Measurements from ENCODE around the gene PIK3AP1.
"Not testable (repeated sequence)": the region's sequence is repeated elsewhere in the genome, so short reads cannot be mapped to it uniquely, and the experiment has no call there.

Gene PIK3AP1

DNA sequence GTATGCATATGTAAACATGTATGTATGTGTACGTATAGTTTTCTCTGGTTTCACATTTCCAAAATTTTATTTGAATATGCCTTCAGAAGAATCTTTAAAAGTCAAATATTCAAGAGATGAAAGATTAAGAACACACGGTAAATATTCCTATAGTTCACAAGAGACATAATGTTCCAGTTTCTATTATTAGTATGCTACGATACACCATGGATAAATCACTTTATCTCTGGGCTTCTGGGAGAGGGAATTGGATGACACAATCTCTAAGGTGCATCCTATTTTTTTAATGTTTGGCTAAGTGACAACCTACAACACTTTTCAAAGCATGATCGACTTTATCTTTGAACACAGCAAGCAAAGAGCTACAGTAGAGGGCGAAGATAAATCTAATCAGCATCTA is 147.3 kb downstream of the PIK3AP1 start:
- no peak for DNase-seq

DNA sequence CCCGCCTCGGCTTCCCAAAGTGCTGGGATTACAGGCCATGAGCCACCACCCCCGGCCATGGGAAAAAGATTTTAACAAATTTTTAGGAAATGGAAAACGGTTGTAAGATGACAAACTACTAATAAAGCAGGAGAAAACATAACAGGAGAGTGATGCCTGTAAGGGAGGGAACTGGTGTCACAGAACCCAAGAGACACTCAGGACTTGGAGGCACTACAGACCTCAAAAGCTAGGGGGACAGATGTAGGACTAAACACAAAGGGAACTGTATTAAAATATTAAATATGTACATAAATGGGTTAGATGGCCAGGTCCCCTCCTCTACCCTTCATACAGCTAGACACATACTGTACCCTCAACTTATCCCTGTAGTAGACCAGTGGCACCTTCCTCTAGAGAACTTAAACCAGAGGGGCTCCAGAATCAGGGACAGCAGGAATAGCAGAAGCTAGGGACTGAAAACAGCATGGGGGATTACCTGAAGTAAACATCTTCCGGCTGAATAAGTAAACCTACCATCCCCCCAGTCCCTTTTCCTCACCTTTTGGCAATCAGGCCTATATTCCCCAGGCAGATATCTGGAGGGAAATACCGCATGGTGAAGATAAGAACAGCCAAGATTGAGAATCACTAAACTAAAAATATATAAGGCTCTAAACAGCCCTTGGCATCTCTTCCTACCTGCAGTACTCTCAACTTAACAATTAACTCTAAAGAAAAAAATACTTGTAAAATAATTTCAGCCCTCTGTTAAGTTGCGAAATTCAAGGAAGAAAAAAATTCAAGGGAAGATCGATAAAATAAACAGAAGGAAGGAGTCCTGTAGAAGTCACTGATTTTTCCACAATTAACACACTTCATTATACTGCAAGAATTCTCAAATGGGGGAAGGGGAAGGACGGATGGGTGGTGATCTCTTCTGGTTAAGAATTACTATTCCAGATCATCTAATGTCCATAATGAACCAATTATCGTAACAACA is 149.0 kb downstream of the PIK3AP1 start:
- DNase-seq, result no peak

DNA sequence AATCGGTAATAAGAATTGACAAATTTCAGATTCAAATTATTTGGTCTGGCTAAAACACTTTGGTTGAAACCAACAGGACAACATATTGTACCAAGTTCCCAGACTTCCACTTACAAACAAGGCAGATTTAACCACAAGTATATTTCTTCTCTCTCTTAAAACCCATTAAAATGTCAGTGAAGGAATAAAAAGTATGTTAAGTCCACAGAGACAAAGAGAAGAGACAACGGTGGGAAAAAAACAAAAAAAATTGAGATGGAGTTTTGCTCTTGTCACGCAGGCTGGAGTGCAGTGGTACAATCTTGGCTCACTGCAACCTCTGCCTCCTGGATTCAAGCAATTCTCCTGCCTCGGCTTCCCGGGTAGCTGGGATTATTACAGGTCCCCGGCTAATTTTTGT is 149.8 kb downstream of the PIK3AP1 start:
- DNase-seq, result no peak

DNA sequence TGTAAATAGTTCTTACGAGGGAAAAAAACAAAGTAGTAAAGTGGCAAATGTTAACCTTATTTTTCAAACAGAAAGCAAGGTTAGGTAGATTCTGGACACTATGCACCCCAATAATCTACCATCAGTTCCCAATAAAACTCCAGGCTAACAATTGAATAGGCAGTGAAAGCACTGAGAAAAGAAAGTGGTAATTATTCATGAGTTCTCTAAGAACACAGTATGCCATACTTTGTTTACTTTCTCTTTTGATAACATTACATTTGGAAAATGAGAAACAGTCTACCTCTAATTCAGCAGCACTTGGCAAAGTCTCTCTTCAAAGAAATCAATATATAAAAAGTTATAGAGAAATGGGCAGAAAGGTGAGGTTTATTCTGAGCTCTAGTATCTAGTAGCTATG is 151.9 kb downstream of the PIK3AP1 start:
- no peak for DNase-seq

DNA sequence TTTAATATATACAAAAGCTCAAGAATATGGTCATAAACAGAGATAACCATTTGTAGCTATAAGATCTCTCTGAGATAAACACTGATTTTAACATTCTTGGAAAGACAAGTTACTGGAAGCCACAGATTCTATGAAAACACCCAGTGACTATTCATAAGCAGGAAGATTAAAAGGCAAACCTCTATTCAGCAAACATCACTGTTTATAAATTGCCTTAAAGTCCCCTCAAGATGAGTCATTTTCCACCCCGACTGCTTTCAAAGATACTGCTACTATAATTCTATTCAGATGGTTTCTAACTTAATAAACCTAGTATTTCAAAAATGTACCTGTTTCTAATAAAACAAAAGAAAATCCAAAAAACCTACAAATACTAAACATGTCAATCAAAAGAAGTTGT is 154.5 kb downstream of the PIK3AP1 start:
- no peak for DNase-seq

DNA sequence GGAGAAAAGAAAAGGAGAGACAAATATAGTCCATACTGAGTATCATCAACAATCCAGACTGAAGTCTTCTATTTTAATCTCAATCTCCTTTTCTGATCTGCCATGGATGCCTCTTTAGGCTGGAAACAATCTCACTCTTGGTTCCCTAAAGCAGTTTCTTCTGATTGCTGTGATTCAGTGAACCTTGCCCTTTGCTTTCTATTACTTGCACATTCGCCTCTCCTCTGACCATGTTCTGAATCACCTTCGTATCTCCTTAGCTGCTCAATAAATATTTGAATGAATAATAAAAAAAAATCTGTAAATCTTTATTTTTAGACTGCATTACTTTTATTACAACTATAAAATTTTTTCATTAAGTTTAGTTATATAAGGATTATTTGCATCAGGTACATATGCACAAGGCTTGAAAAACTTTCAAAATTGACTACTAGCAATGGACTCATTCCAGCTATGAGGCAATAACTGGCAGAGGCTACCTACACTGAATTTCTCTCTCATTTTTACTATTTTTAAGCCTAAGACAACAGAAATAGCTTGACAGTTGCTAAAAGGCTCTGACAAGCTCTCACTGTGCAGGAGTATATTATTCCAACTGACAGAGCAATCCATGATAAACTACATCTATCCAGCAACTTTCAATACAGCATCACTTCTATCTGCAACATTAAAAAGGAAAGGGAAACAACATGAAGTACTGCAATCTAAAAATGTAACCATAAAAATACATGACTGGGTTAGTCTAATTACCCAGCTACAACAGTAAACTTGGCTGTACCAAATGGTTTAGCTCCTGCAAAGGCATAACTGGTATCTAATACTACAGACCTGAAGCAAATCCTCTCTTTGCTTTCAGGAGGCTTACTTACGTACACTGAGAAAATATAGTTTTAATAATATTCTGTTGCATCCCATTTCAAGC is 159.1 kb downstream of the PIK3AP1 start:
- no peak for DNase-seq

DNA sequence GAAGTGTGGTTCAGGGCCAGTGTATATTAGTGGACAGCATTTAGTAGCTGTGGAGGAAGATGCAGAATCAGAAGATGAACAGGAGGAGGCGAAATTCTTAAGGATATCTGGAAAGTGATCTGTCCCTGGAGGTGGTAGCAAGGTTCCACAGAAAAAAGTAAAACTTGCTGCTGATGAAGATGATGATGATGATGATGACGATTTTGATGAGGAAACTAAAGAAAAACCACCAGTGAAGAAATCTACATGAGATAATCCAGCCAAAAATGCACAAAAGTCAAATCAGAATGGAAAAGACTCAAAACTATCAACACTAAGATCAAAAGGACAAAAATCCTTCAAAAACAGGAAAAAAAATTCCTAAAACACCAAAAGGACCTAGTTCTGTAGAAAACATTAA is 159.8 kb downstream of the PIK3AP1 start:
- no peak for DNase-seq

DNA sequence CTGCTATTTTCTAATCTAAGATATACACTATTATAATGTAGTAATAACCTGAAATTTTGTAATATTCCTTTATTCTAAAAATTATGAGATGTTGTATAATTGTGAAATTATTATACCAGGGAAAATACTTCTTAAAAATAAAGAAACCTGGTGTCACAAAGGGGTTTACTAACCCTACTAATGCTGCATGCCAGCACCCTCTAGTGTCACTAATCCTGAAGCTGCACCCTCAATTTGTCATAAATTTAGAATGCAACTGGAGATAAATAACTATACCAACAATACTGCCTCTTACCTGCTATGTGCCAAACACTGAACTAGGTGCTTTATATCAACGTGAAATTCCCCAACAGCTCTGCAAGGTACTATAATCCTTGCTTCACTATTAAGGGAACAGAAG is 164.3 kb downstream of the PIK3AP1 start:
- no peak for DNase-seq

DNA sequence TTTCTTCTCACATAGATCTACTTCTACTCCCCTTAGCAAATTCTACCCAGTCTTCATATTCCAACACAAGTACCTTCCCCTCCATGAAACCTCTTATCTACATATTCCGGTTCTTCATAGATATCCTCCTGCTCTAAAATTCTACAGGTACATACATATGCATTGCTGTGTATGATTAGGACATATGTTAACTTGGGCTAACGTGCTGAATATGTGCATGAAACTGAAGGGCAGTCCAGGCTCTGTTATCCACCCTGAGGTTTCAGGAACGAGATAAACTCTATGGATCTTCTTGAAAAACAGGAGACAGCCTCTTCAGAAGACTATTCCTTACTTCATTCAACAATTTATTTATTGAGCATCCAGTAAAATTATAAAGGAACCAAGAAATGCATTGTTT is 165.0 kb downstream of the PIK3AP1 start:
- no peak for DNase-seq

DNA sequence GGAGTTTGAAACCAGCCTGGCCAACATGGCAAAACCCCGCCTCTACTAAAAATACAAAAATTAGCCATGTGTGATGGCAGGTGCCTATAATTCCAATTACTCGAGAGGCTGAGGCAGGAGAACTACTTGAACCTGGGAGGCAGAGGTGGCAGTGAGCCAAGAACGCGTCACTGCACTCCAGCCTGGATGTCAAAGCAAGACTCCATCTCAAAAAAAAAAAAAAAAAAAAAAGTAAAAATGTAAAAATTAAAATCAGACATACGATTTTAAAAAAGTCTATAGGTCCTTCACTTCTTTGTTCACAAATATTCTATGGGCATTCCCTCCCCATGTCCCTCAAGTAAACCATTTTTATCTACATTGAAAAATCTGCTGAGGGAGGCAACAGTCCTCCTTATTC is 171.7 kb downstream of the PIK3AP1 start:
- no peak for DNase-seq

DNA sequence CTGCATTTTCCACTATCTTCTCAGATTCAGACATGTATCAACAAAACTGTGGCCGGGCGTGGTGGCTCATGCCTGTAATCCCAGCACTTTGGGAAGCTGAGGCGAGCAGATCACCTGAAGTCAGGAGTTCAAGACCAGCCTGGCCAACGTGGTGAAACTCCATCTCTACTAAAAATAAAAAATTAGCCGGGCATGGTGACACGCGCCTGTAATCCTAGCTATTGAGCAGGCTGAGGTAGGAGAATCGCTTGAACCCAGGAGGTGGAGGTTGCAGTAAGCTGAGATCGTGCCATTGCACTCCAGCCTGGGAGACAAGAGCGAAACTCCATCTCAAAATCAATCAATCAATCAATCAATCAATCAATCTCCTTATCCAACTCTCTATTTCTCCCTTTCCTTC is 174.8 kb downstream of the PIK3AP1 start:
- not testable (repeated sequence) for DNase-seq

Measured in activated CD4-positive, alpha-beta T cell treated with anti-CD3 and anti-CD28 coated beads for 48 hours (primary cell).